H9 (cell line): Measurements from ENCODE around the gene TEKT3. TPM values are rescaled to one million over a fixed set of nuclear protein-coding genes. Genes with fewer than 3 reads are reported as not detected.

ENCODE experiments used
- DNase-seq: peaks from one replicate; pipeline ENCODE4 v3.0.0-alpha.2; 2017
- H2AFZ ChIP-seq: one replicate; pipeline ENCODE4 v1.6.1; 2013; ENCODE audit warnings: mild to moderate bottlenecking, low read length, control low read depth, moderate library complexity
- H2AK5ac ChIP-seq: 2 replicates; pipeline ENCODE4 v1.6.1; 2013; ENCODE audit warnings: low read length, control low read depth, mixed read lengths; ENCODE audit not compliant: insufficient read length
- H2BK120ac ChIP-seq: one replicate; pipeline ENCODE4 v1.6.1; 2013; ENCODE audit warnings: low read depth, mild to moderate bottlenecking, low read length, control low read depth, inconsistent platforms; ENCODE audit not compliant: poor library complexity, severe bottlenecking
- H2BK12ac ChIP-seq: 2 replicates; pipeline ENCODE4 v1.6.1; 2013; ENCODE audit warnings: low read length, control low read depth, mixed read lengths, low read depth; ENCODE audit not compliant: insufficient read length
- H2BK15ac ChIP-seq: 2 replicates; pipeline ENCODE4 v1.6.1; 2013; ENCODE audit warnings: low read depth, low read length, control low read depth
- H2BK20ac ChIP-seq: one replicate; pipeline ENCODE4 v1.6.1; 2013; ENCODE audit warnings: low read depth, mild to moderate bottlenecking, low read length, control low read depth, inconsistent platforms; ENCODE audit not compliant: poor library complexity, severe bottlenecking
- H2BK5ac ChIP-seq: 2 replicates; pipeline ENCODE4 v1.6.1; 2013; ENCODE audit warnings: low read length, control low read depth, mixed read lengths; ENCODE audit not compliant: insufficient read length
- H3K14ac ChIP-seq: 2 replicates; pipeline ENCODE4 v1.6.1; 2013; ENCODE audit warnings: low read length, control low read depth; ENCODE audit not compliant: insufficient read depth
- H3K18ac ChIP-seq: 2 replicates; pipeline ENCODE4 v1.6.1; 2013; ENCODE audit warnings: low read depth, mild to moderate bottlenecking, mixed read lengths, low read length, control low read depth; ENCODE audit not compliant: insufficient read length
- H3K23ac ChIP-seq: 2 replicates; pipeline ENCODE4 v1.6.1; 2013; ENCODE audit warnings: low read length, control low read depth, mixed read lengths, low read depth; ENCODE audit not compliant: insufficient read length
- H3K23me2 ChIP-seq: 2 replicates; pipeline ENCODE4 v1.6.1; 2013; ENCODE audit warnings: low read depth, mild to moderate bottlenecking, mixed read lengths, low read length, control low read depth; ENCODE audit not compliant: insufficient read length, poor library complexity, severe bottlenecking
- H3K27ac ChIP-seq: 2 replicates; pipeline ENCODE4 v1.5.1; 2013; ENCODE audit warnings: low read length, control low read depth, mixed read lengths, low read depth; ENCODE audit not compliant: insufficient read length
- H3K27me3 ChIP-seq: 2 replicates; pipeline ENCODE4 v1.6.1; 2013; ENCODE audit warnings: low read length, control low read depth, inconsistent platforms; ENCODE audit not compliant: insufficient read depth
- H3K4ac ChIP-seq: 2 replicates; pipeline ENCODE4 v1.6.1; 2013; ENCODE audit warnings: low read depth, mild to moderate bottlenecking, control low read depth, inconsistent platforms, low read length, moderate library complexity
- H3K4me1 ChIP-seq: 2 replicates; pipeline ENCODE4 v1.6.1; 2013; ENCODE audit warnings: low read length, control low read depth, inconsistent platforms; ENCODE audit not compliant: insufficient read depth
- H3K4me2 ChIP-seq: 2 replicates; pipeline ENCODE4 v1.6.1; 2013; ENCODE audit warnings: low read length, control low read depth, mixed read lengths; ENCODE audit not compliant: insufficient read length, insufficient read depth
- H3K56ac ChIP-seq: 2 replicates; pipeline ENCODE4 v1.6.1; 2013; ENCODE audit warnings: low read depth, mild to moderate bottlenecking, mixed read lengths, low read length, control low read depth; ENCODE audit not compliant: insufficient read length
- H3K79me1 ChIP-seq: 2 replicates; pipeline ENCODE4 v1.6.1; 2013; ENCODE audit warnings: low read depth, mild to moderate bottlenecking, moderate library complexity, low read length, control low read depth, inconsistent platforms; ENCODE audit not compliant: insufficient read depth, poor library complexity, severe bottlenecking
- H3K79me2 ChIP-seq: 2 replicates; pipeline ENCODE4 v1.6.1; 2013; ENCODE audit warnings: low read length, control low read depth, inconsistent platforms; ENCODE audit not compliant: insufficient read depth
- H3K9ac ChIP-seq: 2 replicates; pipeline ENCODE4 v1.6.1; 2013; ENCODE audit warnings: low read length, control low read depth, mixed read lengths; ENCODE audit not compliant: insufficient read length; ENCODE audit errors: extremely low read depth
- H3K9me3 ChIP-seq: one replicate; pipeline ENCODE4 v1.6.1; 2013; ENCODE audit warnings: low read depth, low read length, inconsistent platforms; ENCODE audit not compliant: control insufficient read depth
- H3T11ph ChIP-seq: one replicate; pipeline ENCODE4 v1.6.1; 2013; ENCODE audit warnings: mild to moderate bottlenecking, low read length, control low read depth, inconsistent platforms
- H4K20me1 ChIP-seq: one replicate; pipeline ENCODE4 v1.6.1; 2013; ENCODE audit not compliant: control insufficient read depth, insufficient read length, insufficient read depth
- H4K5ac ChIP-seq: 2 replicates; pipeline ENCODE4 v1.6.1; 2013; ENCODE audit warnings: low read depth, mild to moderate bottlenecking, mixed read lengths, low read length, control low read depth; ENCODE audit not compliant: insufficient read length
- H4K8ac ChIP-seq: replicated peaks from 2 replicates; pipeline ENCODE4 v1.6.1; 2013; ENCODE audit warnings: low read length, control low read depth, mixed read lengths, low read depth; ENCODE audit not compliant: insufficient read length
- H4K91ac ChIP-seq: 2 replicates; pipeline ENCODE4 v1.6.1; 2013; ENCODE audit warnings: low read depth, mild to moderate bottlenecking, moderate library complexity, mixed read lengths, low read length, control low read depth; ENCODE audit not compliant: insufficient read length
- H3K27ac Mint-ChIP-seq, 3 experiments: 2 replicates in 2 of 3; 3 replicates in 1 of 3; pipeline ENCODE4 v1.8.0; 2020 to 2021; ENCODE audit warnings: mixed read lengths in 3 of 3, mild to moderate bottlenecking in 1 of 3, moderate library complexity in 1 of 3
- H3K27me3 Mint-ChIP-seq: 2 replicates; pipeline ENCODE4 v1.8.0; 2021; ENCODE audit warnings: low read depth, mild to moderate bottlenecking, moderate library complexity, mixed read lengths
- H3K36me3 Mint-ChIP-seq, 3 experiments: 2 replicates in 2 of 3; 3 replicates in 1 of 3; pipeline ENCODE4 v1.8.0; 2020 to 2021; ENCODE audit warnings: low read depth in 3 of 3, mixed read lengths in 3 of 3; ENCODE audit not compliant: insufficient read depth in 1 of 3
- H3K4me1 Mint-ChIP-seq, 2 experiments: 2 replicates each; pipeline ENCODE4 v1.8.0; 2020; ENCODE audit warnings: mixed read lengths in 2 of 2
- H3K4me3 Mint-ChIP-seq, 2 experiments: 2 replicates in 1 of 2; 3 replicates in 1 of 2; pipeline ENCODE4 v1.8.0; 2020 to 2021; ENCODE audit warnings: mild to moderate bottlenecking in 2 of 2, mixed read lengths in 2 of 2, moderate library complexity in 1 of 2
- H3K9me3 Mint-ChIP-seq, 2 experiments: 2 replicates in 1 of 2; 3 replicates in 1 of 2; pipeline ENCODE4 v1.8.0; 2020; ENCODE audit warnings: mild to moderate bottlenecking in 2 of 2, mixed read lengths in 2 of 2, moderate library complexity in 1 of 2
- CTCF ChIP-seq: fragments of 200-600 bp; sonication (generic); conservative IDR thresholded peaks from 3 replicates; pipeline ENCODE4 v1.8.0; 2021; ENCODE audit warnings: antibody characterized with exemption, mild to moderate bottlenecking
- WGBS: extraction: QIAGEN DNeasy Blood & Tissue Kit; methylation state at CpG from one replicate; pipeline ENCODE4 v1.1.7; 2013; ENCODE audit warnings: missing lambda C conversion rate, low lambda C conversion rate, mixed read lengths; ENCODE audit not compliant: insufficient read length; ENCODE audit errors: extremely low coverage; 5-methylcytosine and 5-hydroxymethylcytosine counted together
- total RNA-seq: library from RNA; stranded (reverse); gene quantifications from 2 replicates; pipeline ENCODE4 v1.2.1, GENCODE V29; 2021

The TEKT3 gene
- total RNA-seq, 1 experiment from 2014 or later: 0.42 TPM

- H4K8ac ChIP-seq: no peak overlapping the region
- no peak for DNase-seq
- no peaks in the 10 kb centered on the region; the same call in 1 of the 2 replicates for H3K27me3 ChIP-seq
- H2AK5ac ChIP-seq: no peak overlapping the region
- H4K20me1 ChIP-seq: no peaks in the 10 kb centered on the region
- H2BK20ac ChIP-seq: no peak overlapping the region
- no peaks in the 10 kb centered on the region for H3K79me1 ChIP-seq
- no peak overlapping the region for H3K4me2 ChIP-seq
- no peak overlapping the region for H2BK12ac ChIP-seq
- no CpG with 5 or more reads among the region's 7 CpGs for WGBS
- no peak overlapping the region for H2BK120ac ChIP-seq
- no peak overlapping the region for H3K18ac ChIP-seq
- no peaks in the 10 kb centered on the region for H3K23me2 ChIP-seq
- H2AFZ ChIP-seq: no peak overlapping the region
- H3K27me3 Mint-ChIP-seq: peaks cover 58% of the 10 kb centered on the region
- H3K9me3 ChIP-seq: no peaks in the 10 kb centered on the region
- no peak overlapping the region for H3K14ac ChIP-seq
- peaks cover 3% of the 10 kb centered on the region in 2 experiments; a peak in 1 of 4 replicates for H3K4me1 Mint-ChIP-seq
- no peak overlapping the region for H3K4ac ChIP-seq
- no peak overlapping the region for H3K23ac ChIP-seq
- TF ChIP-seq CTCF: no peak
- no peak overlapping the region for H4K5ac ChIP-seq
- H3K9me3 Mint-ChIP-seq: peaks cover 3 to 6% of the 10 kb centered on the region in 2 experiments; a peak in 4 of 5 replicates
- no peaks in the 10 kb centered on the region; a peak in 1 of 7 replicates for H3K36me3 Mint-ChIP-seq
- H2BK5ac ChIP-seq: no peak overlapping the region
- H3K79me2 ChIP-seq: no peaks in the 10 kb centered on the region
- H3K4me3 Mint-ChIP-seq: no peak overlapping the region
- H3T11ph ChIP-seq: no peak overlapping the region
- no peaks in the 10 kb centered on the region for H3K4me1 ChIP-seq
- H3K9ac ChIP-seq: no peak overlapping the region
- no peak overlapping the region for H3K56ac ChIP-seq
- H4K91ac ChIP-seq: no peak overlapping the region
- H3K27ac Mint-ChIP-seq: no peak overlapping the region
- H3K27ac ChIP-seq: no peak overlapping the region
- no peak overlapping the region for H2BK15ac ChIP-seq
These were observed 72.2 kb downstream of the TEKT3 start for GRCh38 chr17:15269087-15269779.
